ENCODE measurements around the gene KIF26B.

Gene KIF26B

DNA sequence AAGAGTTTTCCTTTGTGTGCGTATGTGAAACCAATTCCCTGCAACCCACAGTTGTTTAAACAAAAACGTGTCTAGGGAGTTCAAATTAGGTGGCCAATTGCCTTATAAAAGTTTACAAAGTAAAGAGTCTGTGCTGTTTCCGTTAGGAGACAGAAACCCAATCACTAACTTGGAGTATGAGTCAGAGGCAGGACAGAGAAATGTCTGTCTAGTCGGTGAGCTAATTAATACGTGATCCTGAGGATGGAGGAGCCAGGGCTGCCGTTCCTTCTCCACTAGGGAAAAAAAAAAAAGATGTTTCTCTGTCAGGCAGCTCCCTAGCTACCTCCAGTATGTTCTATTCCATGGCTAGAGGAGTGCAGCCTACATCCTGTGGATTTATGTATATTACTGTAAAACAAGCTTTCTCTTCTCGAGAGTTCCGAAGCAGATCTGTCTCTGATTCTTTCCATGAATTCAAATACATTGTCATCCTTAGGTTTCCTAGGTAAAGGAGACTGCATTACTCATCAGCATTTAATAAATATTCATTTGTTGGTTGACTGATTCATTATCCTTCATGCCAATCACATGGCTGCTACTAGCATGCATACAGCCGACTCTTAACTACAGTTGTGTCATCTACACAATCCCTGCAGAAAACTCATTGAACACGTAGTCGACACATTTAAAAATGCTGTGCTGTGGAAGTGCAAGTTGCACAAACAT lies 430.6 kb downstream of the KIF26B start:
- TF ChIP-seq, protein P1, sequence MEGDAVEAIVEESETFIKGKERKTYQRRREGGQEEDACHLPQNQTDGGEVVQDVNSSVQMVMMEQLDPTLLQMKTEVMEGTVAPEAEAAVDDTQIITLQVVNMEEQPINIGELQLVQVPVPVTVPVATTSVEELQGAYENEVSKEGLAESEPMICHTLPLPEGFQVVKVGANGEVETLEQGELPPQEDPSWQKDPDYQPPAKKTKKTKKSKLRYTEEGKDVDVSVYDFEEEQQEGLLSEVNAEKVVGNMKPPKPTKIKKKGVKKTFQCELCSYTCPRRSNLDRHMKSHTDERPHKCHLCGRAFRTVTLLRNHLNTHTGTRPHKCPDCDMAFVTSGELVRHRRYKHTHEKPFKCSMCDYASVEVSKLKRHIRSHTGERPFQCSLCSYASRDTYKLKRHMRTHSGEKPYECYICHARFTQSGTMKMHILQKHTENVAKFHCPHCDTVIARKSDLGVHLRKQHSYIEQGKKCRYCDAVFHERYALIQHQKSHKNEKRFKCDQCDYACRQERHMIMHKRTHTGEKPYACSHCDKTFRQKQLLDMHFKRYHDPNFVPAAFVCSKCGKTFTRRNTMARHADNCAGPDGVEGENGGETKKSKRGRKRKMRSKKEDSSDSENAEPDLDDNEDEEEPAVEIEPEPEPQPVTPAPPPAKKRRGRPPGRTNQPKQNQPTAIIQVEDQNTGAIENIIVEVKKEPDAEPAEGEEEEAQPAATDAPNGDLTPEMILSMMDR (IDR thresholded peaks at IDR 0.05; ENCODE audit: low read depth, low read length, missing control alignments): no peak
- no peak for DNase-seq (ENCODE audit: extremely low read depth, low read depth)
- no peak overlapping the region for H3K4me3 ChIP-seq (replicated peaks; ENCODE audit: low read depth, low read length)

DNA sequence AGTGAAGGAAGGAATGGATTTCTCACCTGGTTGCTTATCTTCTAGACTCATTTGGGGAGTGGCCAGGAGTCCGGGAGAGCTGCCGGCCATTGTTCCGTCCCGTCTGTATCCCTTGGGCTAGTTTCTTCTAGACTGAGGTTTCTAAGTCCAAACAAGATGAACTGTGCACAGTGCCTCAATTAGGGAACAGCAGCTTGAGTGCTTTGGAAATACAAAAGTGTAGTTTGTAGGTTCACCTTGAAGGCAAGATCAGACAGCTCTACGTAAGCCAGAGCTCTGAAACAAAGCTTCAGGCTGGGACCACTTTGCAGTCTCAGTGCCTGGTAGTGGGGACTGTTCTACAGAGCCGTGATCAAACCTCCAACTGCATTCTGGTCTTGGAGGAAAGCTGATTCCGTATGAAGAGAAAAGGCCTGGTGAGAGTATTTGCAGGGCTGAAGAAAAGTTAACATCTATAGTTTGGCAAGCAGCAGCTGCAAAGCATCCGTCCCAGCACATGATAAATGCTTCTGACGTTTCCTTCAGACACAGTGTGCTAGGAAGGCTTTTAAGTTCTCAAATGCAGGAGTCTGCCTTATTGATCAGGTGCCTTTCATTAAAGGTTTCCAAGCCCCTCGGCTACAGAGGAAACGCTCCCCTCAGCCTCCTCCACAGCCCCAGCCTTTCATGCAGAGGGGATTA lies 432.8 kb downstream of the KIF26B start:
- no peak overlapping the region for H3K4me3 ChIP-seq (replicated peaks; ENCODE audit: low read depth, low read length)
- no peak for DNase-seq (ENCODE audit: extremely low read depth, low read depth)
- TF ChIP-seq, protein P1 (IDR thresholded peaks at IDR 0.05; ENCODE audit: low read depth, low read length, missing control alignments): no peak

DNA sequence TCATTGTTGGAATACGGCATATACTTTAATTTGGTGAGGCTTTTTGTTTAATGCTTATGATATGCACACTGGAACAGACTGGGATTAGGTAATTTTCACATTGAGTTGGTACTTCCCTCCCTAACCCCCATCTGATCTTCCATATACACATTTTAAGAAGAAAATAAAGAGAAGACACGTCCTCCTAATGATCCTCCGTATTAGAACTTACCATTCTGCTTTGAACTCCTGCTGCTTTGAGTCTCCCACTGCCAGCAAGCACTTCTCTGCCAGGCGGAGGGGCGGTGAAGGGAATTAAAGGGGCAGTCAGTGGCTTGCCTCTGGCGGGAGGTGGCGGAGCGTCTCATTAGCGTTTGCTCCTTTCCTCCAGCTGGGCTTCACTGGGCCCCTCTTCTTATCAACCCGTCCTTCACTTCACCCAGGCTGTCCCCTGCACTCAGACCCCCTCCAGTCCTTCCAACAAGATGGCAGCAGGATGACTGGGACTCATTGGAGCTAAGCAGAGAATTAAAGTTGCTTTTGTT lies 433.4 kb downstream of the KIF26B start:
- DNase-seq (ENCODE audit: extremely low read depth, low read depth): no peak
- TF ChIP-seq, protein P1 (IDR thresholded peaks at IDR 0.05; ENCODE audit: low read depth, low read length, missing control alignments): no peak
- no peak overlapping the region for H3K4me3 ChIP-seq (replicated peaks; ENCODE audit: low read depth, low read length)

DNA sequence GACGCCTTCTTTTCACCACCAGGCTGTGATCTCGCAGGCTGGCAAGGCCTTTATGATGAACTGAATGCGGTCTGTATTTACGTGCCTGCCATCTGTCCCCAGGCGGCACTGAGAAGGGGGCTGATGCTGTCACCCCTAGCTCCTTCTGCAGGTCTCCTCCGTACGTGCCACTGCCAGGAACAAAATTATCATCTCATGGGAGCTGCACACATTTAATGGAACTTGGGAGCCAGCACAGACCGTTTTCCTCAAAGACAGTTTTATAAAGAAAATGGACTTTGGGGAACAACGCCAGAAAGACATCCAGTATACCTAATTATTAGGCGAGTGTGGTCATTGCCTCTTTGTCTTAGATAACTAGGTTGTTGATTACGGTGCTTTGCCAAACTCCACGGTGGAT lies 434.5 kb downstream of the KIF26B start:
- no peak overlapping the region for H3K4me3 ChIP-seq (replicated peaks; ENCODE audit: low read depth, low read length)
- no peak for DNase-seq (ENCODE audit: extremely low read depth, low read depth)
- TF ChIP-seq, protein P1 (IDR thresholded peaks at IDR 0.05; ENCODE audit: low read depth, low read length, missing control alignments): no peak

DNA sequence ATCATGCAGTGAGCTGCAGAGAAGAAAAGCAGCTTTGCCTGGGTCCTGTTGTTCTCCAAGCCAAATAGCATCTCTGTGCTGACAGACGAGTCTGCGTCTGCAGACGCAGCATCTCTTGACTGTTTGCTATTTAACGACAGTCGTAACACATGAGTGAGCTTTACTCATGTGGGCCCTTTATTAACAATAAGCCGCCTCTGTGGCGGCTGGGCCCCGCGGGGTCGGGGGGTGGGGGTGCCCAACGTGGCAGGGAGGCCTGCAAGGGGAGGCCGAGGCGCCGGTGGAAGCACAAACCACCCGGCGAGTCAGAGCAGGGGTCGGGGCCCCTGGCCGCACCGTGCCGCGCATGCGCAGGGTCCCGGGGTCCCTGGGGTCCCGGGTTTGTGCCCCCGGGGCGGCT lies 435.1 kb downstream of the KIF26B start:
- TF ChIP-seq, protein P1 (IDR thresholded peaks at IDR 0.05; ENCODE audit: low read depth, low read length, missing control alignments): no peak
- H3K4me3 ChIP-seq (replicated peaks; ENCODE audit: low read depth, low read length): no peak overlapping the region
- DNase-seq (ENCODE audit: extremely low read depth, low read depth): no peak

DNA sequence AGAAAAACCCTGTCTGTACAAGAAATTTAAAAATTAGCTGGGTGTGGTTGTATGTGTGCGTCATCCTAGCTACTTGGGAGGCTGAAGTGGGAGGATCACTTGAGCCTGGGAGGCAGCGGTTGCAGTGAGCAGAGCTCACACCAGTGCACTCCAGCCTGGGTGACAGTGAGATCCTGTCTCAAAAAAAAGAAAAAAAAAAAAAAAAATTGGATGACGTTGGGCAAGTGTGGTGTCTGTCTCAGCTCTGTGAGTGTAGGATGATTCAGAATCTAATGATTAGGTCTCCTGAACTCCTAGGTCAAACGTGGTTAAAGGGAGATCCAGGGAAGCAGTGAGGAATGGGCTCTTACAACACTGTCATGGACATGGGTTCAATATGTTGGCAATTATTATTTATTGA lies 435.9 kb downstream of the KIF26B start:
- no peak for DNase-seq (ENCODE audit: extremely low read depth, low read depth)
- TF ChIP-seq, protein P1 (IDR thresholded peaks at IDR 0.05; ENCODE audit: low read depth, low read length, missing control alignments): no peak
- H3K4me3 ChIP-seq (replicated peaks; ENCODE audit: low read depth, low read length): no peak overlapping the region

Data from HFF-Myc (cell line).